ENCODE measurements around the gene PACSIN1.

PACSIN1 gene

GRCh38 chr6:34557228-34557627 lies 91.4 kb downstream of the PACSIN1 start:
- DNase-seq (ENCODE audit: low read depth) = no peak
- TF ChIP-seq, protein P1, sequence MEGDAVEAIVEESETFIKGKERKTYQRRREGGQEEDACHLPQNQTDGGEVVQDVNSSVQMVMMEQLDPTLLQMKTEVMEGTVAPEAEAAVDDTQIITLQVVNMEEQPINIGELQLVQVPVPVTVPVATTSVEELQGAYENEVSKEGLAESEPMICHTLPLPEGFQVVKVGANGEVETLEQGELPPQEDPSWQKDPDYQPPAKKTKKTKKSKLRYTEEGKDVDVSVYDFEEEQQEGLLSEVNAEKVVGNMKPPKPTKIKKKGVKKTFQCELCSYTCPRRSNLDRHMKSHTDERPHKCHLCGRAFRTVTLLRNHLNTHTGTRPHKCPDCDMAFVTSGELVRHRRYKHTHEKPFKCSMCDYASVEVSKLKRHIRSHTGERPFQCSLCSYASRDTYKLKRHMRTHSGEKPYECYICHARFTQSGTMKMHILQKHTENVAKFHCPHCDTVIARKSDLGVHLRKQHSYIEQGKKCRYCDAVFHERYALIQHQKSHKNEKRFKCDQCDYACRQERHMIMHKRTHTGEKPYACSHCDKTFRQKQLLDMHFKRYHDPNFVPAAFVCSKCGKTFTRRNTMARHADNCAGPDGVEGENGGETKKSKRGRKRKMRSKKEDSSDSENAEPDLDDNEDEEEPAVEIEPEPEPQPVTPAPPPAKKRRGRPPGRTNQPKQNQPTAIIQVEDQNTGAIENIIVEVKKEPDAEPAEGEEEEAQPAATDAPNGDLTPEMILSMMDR (conservative IDR thresholded peaks at IDR 0.05; ENCODE audit: low read depth, low read length) = no peak
- H3K4me3 ChIP-seq (ENCODE audit: low read length) = no peak overlapping the region

- no peak overlapping the region for H3K4me3 ChIP-seq (ENCODE audit: low read length)
- TF ChIP-seq, protein P1 (conservative IDR thresholded peaks at IDR 0.05; ENCODE audit: low read depth, low read length) = no peak
- no peak for DNase-seq (ENCODE audit: low read depth)
Observed at GRCh38 chr6:34558172-34558714, 92.4 kb downstream of the PACSIN1 start.

- DNase-seq (ENCODE audit: low read depth) = no peak
- TF ChIP-seq, protein P1 (conservative IDR thresholded peaks at IDR 0.05; ENCODE audit: low read depth, low read length) = no peak
- no peak overlapping the region for H3K4me3 ChIP-seq (ENCODE audit: low read length)
Observed at GRCh38 chr6:34559651-34560365, 93.9 kb downstream of the PACSIN1 start.

DNA sequence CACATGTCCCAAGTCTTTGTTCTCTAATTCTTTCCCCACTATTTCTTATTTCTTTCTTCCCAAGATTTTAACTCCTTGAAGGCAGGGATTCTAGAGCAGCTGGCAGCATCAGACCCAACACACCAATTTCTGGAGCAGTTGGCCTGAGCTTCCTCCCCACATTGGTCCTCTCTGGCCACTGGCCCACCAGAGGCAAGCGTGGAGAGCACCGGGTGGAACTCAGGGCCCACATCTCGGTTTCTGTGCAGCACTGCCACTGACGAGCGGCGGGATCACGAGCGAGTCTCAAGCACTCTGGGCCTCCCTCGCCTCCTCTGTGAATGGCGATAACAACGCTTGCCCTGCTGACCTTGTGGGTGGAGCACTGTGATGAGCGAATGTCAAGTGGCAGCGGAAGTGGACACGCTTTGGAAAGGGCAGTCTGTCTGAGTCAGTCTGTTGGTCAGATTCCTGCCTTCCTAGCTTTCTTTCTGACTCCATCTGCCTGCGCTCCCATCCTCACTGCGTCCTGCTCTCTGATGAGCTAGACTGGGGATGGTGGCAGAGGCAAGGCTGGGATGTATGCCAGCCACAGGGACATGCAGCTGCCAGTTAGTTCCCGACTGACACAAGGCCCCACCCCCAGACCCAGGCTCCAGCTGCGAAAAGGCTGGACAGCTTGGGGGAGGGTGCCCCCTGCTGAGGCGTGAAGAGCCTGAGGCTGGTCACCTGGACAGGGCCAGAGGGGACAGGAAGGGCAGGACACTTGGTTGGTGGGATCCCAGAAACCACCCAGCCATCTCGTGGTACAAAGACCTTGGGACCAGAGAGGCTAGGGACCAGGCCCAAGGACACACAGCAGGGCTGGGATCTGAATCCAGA lies 94.7 kb downstream of the PACSIN1 start:
- no peak for DNase-seq (ENCODE audit: low read depth)
- TF ChIP-seq, protein P1 (conservative IDR thresholded peaks at IDR 0.05; ENCODE audit: low read depth, low read length) = no peak
- H3K4me3 ChIP-seq (ENCODE audit: low read length) = no peak overlapping the region

DNA sequence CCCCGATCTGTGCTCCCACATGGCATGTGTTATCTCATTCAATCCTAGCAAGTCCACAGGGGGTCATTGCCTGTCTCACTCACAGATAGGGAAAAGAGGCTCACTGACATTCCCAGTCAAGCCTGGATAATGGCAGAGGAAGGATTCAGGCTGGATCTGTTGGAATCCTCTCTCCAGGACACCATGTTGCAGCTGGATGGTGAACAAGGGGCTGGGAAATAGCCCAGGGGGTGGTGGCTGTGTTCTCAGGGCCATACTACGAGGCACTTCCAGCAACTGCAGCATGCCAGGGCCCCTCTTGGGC lies 95.3 kb downstream of the PACSIN1 start:
- H3K4me3 ChIP-seq (ENCODE audit: low read length) = no peak overlapping the region
- no peak for DNase-seq (ENCODE audit: low read depth)
- TF ChIP-seq, protein P1 (conservative IDR thresholded peaks at IDR 0.05; ENCODE audit: low read depth, low read length) = no peak

DNA sequence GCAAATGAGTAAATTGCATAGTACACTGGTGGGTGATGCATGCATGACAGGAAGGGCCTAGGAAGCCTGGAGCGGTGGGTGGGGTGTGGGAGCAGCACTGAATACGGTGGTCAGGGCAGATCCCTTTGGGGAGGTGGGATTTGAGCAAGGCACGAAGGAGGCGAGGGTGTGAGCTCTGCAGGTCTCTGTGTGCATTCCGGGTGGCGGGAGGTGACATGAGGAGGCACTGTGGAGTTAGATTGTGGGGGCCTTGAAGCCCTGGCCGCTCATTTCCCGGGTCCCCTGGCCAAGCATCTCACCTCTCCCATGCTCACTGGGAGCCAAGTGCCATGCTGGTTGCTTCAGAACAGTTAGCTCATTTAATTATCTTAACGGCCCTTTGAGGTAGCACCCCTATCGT lies 96.5 kb downstream of the PACSIN1 start:
- no peak for DNase-seq (ENCODE audit: low read depth)
- no peak overlapping the region for H3K4me3 ChIP-seq (ENCODE audit: low read length)
- TF ChIP-seq, protein P1 (conservative IDR thresholded peaks at IDR 0.05; ENCODE audit: low read depth, low read length) = no peak

All from retinal pigment epithelial cell (primary cell).